Activated T-cell treated with anti-CD3 and anti-CD28 coated beads for 1 hour (primary cell): ENCODE data around the gene MARCHF3.
"Not testable (repeated sequence)": the region's sequence is repeated elsewhere in the genome, so short reads cannot be mapped to it uniquely, and the experiment has no call there.

Experiments
- DNase-seq: peaks from one replicate; pipeline ENCODE4 v3.0.0-alpha.2; 2020; ENCODE audit warnings: low read depth

Gene MARCHF3

DNA sequence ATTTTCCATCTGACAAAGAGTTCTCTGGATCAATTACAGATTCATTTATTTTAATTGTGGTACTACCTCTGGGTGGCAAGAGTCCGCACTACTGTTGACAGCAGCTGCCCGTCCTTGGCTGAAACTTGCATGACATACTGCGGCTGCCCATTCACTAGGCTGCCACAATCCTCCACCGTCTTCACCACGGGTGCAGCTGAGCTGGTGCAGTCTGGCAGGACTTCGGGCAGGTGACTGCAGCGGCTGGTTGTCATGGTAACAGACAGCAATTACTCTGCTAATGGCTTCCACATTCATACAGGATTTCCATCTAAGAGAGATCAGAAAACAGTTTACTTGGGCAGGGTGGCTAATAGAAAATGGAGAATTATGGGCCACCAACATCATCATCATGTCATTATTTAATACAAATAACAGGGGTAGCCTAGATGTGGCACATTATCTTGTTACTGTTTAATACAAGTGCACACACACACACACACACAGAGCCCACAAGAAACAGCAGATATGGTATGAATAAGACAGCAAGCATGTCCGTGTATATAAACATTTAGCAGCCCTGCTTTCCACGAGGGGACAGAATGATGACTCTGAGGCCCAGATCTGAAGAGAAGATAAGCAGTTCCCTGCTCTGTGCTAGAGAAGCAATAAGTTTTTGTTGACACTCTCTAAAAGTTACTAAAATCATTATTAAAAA is 112.3 kb downstream of the MARCHF3 start:
- no peak for DNase-seq

DNA sequence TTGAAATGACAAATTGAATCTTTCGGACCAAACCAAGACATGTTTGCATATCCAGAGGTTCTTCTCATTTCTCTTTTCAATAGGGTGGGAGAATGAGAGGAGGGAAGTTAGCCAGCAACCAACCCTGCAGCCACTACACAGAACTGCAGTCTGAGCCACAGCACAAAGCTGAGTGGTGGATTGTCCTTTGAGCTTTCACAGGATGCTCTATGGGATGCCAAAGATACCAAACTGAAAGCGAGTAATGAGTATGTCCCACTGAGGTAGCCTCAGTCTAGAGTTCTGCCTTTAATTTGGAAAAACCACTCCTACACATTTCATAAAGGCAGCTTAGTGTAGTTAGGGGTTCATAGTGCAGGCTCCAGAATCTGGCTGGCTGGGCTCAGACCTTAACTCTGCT is 114.9 kb downstream of the MARCHF3 start:
- DNase-seq: no peak

DNA sequence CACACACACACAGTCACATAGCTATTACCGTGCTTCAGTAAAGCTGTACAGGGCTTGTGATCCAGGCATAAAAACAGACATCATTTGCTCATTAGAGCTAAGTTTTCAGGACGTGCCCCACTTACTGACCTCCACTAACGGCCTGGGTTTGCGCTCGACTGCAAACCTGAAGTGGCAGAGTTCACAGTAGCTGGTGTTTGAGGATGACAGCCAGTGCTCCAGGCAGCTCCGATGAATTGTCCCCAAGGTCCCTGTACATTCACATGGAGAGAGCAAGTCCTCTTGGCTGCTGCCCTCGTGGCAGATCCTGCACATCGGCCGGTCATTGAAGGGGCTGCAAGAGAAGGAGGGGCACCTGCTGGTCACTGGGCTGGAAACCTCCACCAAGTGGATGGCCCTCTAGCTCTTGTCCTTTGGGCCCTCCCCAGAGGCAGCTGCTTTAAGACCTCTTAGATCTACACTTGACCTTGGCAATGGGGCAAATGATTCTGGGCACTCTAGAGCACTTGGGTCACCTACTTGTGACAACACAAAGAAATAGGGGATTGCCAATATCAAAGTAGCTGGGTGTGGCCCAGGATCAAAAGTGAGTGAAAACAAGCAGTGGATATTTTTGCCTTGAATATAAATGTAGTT is 115.4 kb downstream of the MARCHF3 start:
- no peak for DNase-seq

DNA sequence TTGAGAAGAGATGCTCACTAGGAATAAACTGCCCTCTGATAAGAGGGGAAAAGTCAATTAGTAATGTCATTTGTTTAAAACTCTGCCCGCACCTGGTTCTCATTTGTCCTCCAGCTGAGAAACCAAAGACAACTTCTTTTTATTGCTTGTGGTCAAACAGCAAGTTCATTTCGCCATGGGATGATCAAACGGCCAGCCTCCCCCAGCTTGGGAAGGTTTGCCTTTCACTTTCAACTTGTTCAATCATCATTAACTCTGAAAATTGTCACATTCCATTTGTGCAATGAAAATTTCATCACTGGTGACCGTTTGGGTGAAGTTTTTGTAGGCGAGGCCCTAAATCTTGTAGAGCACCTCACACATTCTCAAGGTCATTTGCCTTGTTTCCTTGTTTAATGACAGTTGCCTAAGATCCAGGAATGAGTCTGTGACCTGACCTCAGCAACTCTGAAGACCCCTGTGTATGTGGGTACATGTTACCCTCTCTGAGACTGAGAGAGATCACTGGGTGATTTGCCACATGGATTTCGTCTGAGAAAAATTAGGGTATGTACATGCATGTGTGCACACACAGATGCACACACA is 117.7 kb downstream of the MARCHF3 start:
- no peak for DNase-seq

DNA sequence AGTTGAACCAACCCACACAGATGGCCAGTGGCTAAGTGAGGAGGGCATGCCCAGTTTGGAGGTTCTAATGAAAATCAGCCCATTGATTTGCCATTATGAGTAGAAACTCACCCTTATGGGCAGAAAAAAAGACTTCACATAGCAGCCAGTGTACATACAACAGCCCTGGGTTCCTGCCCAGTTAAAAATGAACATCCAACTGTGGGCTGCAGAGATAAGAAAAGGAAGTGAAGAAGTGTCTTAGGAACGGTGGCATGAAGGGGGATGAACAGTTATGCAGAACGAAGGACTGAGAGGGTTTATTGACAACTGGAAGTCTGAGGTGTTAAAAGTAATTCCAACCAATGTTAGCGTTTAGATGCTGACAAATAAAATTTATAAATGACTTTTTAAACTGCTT is 118.4 kb downstream of the MARCHF3 start:
- no peak for DNase-seq

DNA sequence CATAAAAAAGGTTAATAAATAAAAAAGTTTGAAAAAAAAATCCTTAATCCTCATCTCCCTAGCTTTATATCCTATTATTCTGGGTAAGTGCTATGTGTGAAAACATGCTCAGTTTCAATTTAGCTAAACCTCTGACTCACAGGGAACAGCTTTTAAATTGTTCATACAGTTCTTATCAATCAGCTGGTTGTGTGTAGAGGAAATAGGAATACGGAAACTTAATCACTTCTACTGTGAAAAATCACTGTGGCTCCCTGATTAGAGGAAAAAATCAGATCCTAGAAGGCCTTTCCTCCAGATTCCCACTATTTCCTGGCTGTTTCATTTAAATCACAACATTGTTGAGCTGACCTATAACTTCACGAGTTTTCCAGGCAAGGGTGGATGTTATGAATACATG is 120.5 kb downstream of the MARCHF3 start:
- no peak for DNase-seq

DNA sequence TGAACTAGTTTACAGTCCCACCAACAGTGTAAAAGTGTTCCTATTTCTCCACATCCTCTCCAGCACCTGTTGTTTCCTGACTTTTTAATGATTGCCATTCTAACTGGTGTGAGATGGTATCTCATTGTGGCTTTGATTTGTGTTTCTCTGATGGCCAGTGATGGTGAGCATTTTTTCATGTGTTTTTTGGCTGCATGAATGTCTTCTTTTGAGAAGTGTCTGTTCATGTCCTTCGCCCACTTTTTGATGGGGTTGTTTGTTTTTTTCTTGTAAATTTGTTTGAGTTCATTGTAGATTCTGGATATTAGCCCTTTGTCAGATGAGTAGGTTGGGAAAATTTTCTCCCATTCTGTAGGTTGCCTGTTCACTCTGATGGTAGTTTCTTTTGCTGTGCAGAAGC is 126.0 kb downstream of the MARCHF3 start:
- not testable (repeated sequence) for DNase-seq

DNA sequence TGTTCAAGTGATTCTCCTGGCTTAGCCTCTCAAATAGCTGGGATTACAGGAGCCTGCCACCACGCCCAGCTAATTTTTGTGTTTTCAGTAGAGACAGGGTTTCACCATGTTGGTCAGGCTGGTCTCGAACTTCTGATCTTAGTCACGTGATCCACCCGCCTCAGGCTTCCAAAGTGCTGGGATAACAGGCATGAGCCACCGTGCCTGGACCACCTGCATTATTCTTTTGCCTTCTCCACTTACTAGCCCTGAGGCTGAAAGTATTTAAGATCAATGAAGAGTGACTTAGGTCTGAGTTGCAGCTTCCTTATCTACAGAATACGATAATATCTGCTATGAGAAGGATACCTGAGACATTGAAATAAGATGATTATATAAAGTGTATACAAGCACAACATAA is 129.6 kb downstream of the MARCHF3 start:
- DNase-seq: no peak

DNA sequence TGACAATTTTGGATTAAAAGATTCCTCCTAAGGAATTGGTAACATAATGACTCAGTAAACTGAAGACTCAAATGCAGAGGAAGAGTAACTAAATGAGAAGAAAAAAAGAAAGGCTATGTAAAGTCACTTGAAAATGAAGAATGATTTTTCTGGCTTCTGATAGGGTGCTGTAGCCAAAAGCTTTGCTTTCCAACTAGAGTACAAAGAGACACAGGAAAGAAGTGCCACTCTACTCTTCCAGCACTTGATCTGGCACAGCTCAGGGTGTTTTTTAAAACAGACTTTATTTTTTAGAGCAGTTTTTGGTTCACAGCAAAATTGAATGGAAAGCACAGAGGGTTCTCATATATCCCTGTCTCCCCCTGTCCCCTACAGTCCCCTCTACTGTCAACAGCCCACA is 130.9 kb downstream of the MARCHF3 start:
- DNase-seq: no peak

DNA sequence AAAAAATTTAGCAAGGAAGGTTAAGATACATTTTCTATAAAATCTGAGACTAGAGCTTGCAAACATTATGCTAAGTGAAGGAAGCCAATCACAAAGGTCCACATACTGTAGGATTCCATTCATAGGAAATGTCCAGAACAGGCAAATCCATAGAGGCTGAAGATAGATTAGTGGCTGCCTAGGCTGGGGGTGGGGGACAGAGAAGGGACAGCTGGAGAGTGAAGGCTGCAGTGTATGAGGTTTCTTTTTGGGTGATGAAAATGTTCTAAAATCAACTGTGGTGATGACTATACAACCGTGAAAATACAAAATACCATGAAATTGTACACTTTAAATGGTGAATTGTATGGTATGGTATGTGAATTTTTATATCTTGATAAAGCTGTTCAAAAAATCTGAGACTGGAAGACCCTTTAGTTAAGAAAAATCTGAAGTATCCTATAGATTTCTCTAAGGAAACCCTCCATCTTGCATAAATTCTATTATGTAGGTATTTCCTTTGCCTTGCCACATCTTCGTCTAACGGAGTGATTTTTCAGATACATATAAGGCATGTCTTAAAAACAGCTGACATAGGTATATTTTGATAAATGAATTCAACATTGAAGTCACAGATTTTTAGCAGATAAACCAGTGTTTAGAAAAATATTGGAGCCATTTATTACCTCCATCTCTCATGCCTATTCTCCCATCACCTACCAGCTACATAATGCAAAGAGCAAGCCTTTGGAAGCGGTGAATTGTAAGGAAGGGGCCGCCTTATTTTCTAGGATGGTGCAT is 132.3 kb downstream of the MARCHF3 start:
- no peak for DNase-seq

DNA sequence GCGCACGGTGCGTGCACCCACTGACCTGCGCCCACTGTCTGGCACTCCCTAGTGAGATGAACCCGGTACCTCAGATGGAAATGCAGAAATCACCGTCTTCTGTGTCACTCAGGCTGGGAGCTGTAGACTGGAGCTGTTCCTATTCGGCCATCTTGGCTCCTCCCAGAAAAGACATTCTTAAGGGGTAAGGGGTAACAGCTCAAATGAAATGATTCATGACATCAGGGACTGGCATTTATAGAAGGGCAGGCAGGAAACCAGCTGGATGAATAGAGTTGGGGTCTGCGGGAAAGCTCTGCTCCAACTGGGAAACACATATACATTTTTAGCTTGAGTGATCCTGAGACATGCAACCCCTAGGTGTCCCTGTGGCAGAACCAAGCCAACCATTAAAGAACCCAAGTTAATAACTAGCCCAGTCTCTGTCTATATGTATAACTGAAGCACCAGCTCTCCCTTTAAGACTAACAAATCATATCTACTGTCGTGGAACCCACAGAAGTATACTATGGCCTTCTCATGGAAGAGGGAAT is 134.1 kb downstream of the MARCHF3 start:
- no peak for DNase-seq

DNA sequence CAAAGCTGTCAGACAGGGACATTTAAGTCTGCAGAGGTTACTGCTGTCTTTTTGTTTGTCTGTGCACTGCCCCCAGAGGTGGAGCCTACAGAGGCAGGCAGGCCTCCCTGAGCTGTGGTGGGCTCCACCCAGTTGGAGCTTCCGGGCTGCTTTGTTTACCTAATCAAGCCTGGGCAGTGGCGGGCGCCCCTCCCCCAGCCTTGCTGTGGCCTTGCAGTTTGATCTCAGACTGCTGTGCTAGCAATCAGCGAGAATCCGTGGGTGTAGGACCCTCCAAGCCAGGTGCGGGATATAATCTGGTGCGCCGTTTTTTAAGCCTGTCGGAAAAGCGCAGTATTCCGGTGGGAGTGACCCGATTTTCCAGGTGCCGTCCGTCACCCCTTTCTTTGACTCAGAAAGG is 134.6 kb downstream of the MARCHF3 start:
- DNase-seq: not testable (repeated sequence)

DNA sequence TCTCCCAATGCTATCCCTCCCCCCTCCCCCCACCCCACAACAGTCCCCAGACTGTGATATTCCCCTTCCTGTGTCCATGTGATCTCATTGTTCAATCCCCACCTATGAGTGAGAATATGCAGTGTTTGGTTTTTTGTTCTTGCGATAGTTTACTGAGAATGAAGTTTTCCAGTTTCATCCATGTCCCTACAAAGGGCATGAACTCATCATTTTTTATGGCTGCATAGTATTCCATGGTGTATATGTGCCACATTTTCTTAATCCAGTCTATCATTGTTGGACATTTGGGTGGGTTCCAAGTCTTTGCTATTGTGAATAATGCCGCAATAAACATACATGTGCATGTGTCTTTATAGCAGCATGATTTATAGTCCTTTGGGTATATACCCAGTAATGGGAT is 139.9 kb downstream of the MARCHF3 start:
- DNase-seq: not testable (repeated sequence)

DNA sequence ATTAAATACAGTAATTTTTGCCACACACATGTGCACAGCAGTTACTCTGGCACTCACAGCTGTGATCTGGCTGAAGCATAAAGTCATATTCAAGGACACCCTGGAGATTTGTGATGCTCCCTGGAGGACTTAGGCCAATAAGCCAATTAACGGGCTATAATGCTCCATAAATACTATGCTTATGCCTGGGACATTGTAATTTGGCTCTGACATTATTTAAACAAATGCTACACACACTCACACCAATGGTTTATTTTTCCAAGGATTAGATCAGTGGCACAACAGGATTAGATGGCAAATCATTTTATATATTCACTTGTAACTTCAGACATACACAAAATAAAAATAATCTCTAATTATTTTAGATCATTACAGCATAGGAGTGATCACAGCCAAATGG is 142.2 kb downstream of the MARCHF3 start:
- DNase-seq: no peak

DNA sequence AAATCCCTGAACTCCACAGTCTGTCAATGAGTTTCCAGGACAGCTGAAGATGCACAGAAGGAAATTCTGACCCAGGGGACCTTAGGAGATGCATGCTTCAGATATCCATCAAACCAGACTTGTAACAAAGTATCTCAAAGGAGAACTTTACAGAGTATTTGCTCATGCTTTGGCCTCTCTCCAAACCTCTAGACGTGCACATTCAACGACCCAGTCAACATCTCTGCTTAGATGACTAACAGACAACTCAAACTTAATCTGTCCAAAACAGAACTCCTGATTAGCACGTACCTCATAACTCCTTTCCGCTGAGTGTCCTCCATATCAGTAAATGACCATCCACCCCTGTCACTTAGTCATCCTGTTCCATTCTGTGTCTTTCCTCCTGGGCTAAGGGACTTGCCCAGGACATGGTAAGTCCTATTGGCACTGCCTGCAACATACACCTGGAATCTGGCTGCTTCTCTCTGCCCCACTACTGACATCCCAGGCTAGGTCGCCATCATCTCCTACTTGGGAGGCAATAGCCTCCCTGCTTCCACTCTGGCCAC is 146.0 kb downstream of the MARCHF3 start:
- no peak for DNase-seq

DNA sequence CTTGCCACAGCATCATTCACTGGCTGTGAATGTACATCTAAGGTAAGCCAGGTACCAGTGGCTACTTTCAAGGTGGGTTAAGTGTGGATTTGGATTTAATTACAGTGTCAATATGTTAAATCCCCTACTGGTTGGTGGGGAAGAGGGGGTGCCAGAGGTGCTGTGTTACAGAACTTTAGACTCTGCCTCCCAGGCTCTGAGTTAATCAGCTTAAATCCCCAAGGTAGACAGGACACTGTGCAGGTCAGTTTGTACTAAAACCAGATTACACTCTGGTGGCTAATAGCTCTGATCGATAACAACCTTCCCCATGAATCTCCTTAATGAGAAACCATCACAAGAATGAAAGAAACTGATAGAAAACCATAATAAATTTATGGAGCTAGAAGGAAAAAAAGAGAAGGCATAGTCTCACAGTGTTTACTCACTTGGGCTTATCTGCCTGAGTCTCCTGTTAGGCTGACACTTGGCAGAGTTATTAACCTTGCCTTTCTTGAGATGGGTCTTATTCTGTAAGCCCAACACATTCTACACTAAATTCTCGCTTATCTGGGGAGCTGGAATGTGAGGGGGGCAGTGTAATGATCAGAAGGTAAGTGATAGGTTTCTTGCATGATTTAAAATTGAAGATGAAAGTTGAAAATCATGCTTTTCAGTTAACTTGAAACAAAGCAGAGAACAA is 146.7 kb downstream of the MARCHF3 start:
- no peak for DNase-seq

DNA sequence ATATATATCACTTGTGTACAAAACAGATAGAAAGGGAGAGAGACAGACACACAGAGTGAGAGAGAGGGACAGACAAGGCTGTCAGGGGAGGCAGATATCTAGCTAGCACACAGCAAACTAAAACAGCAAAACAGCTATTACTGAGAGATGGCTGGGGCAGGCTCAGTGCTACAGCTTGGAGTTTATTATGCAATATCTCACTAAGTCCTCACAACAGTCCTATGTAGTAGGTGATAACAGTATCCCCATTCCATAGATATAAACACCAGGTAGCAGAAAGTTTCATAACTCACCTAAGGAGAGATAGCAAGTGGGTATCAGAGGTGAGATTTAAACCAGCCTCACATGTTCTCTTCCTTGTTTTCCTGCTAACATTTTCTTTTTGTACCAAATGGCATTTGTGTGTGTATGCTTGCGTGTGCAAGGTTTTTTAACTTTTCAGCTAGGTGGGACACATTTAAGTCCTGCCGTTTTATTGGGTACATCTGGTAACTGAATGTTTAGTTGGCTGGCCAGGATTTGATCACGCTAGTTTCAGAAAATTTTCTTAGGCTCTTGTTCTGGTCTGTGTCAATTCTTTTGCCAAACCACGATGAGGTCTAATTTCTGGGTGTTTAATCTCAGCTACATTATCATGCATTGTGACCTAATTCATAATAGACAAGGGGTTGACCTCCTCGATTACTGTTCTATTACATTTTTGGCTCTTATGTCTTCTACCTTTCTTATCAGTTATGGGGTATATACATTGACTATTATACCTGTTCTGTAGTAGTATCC is 148.3 kb downstream of the MARCHF3 start:
- no peak for DNase-seq

DNA sequence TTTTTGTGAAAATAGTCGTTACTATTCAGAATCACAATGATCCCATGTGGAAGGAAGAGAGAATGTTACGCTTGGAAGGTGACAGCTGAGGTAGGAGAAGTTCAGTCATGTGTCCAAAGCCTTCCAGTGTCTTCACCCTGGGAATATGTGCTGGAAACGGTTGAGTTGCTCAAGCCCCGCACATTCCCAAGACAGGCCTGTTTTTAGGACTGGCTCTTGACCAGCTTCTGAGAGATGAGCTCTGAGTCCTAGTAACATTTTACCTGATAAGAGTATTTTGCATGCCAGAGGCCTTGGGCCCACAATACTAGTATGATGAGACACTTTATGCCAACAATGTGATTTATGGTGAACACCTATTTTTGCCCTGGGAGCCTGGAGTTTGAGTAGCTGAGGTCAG is 151.7 kb downstream of the MARCHF3 start:
- DNase-seq: no peak

DNA sequence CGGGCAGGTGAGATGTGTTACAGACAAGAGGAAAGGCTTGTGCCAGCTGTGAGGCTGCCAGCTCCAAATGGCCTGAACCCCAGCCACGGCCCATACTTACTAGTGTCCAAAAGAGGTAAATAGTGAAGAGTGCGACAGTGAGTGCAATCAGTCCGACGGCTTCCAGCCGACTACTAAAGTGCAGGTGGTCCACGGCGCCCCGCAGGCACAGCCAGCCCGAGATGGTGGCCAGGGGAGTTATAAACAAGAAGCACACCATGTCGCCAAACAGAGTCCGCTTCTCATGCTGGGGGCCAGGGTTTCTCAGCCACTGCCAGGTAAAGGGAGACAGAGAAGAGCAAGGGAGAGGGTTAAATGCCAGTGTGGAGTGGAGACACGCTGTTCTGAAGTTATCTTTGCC is 152.3 kb downstream of the MARCHF3 start:
- no peak for DNase-seq

DNA sequence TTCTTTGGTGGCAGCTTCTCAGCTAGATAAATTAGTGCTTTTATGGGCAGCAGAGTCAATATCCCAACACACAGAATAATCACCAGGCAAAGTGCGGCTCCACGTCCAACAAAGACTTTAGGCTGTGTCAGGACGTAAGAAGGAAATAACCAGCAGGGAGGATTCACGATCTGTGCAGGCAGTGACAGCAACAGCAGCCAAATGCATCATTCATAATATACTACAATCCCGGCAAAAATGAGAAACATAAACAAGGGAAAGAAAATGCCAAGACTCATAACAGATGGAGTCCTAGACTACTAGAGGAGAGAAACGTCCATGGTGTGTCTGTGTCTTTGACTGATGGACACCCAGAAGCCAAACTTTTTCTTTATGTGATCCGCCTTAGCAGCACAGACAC is 152.8 kb downstream of the MARCHF3 start:
- DNase-seq: no peak

DNA sequence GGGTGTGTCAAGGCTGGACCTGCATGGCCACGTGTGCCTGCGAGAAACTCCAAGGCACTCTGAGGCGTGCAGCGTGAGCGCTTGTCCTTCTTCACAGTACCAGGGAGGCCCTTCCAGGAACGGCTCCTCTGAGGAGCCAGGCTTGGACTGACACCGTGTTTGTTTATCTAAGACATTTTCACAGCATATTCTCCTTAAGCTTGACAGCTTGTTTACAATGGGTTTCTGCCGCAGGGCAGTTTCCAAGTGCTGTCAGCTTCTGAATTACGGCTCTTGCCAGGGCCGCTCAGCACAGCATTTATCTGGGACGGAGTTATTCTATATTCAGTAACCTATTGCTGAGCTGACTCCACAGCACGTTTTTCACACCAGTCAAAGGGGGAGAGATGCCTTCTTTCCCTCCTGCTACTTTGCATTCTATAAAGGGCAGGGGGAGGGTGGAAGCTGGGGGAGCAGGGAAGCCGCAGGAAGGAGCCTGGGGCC is 155.0 kb downstream of the MARCHF3 start:
- DNase-seq: no peak
